Large intestine (tissue), 3 donors: ENCODE data around the gene CPT1A. TPM values are rescaled to one million over a fixed set of nuclear protein-coding genes. Genes with fewer than 3 reads are reported as not detected.
A peak's percentile ranks its signal among the peaks of the same experiment; 100 is the strongest.

Experiments used
- DNase-seq, 2 donors: peaks; one replicate each; pipeline versions ENCODE4 v3.0.0 to v3.0.0-alpha.2; 2013
- H3K27ac ChIP-seq: one replicate; pipeline ENCODE4 v1.5.1; 2013; ENCODE audit warnings: low read length
- H3K27me3 ChIP-seq: 2 replicates; pipeline ENCODE4 v1.6.1; 2013; ENCODE audit warnings: low read length; ENCODE audit not compliant: control insufficient read depth, insufficient read depth
- H3K36me3 ChIP-seq: 2 replicates; pipeline ENCODE4 v1.6.1; 2013; ENCODE audit warnings: low read length; ENCODE audit not compliant: control insufficient read depth, insufficient read depth
- H3K4me1 ChIP-seq: one replicate; pipeline ENCODE4 v1.6.1; 2013; ENCODE audit warnings: low read length; ENCODE audit not compliant: control insufficient read depth, insufficient read depth
- H3K4me3 ChIP-seq: one replicate; pipeline ENCODE4 v1.5.1; 2013; ENCODE audit warnings: low read length
- H3K9me3 ChIP-seq: one replicate; pipeline ENCODE4 v1.6.1; 2013; ENCODE audit warnings: mild to moderate bottlenecking, low read depth, low read length, moderate library complexity; ENCODE audit not compliant: control insufficient read depth
- WGBS: methylation state at CpG from one replicate; pipeline ENCODE4 v1.1.5; 2013; ENCODE audit warnings: low lambda C conversion rate; ENCODE audit not compliant: insufficient coverage; 5-methylcytosine and 5-hydroxymethylcytosine counted together
- polyA plus RNA-seq: library from polyadenylated mRNA; unstranded; fragments of 120-200 nt; gene quantifications from one replicate; pipeline ENCODE4 v1.2.1, GENCODE V29; 2013

CPT1A gene
- polyA plus RNA-seq, 1 donor: 41.5 TPM

DNA sequence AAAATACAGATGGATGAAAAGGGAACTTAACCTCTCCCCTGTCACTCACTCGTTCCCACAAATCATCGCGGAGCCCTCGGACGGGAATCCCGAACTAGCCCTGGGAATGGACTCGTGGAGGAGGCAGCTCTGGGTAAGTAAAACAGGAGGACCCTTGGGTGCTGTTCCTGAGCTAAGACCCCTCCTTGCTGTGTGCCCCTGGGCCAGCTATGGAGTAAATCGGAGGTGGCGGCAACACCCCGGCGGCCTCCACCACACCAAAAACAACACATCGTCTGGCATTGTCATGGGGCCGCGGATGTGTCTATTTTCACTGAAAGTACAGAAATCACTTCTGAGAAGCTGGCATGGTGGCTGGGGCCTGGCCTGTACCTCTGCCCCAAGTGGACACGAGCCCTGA is 12.1 kb downstream of the CPT1A start:
- H3K4me1 ChIP-seq: peaks cover 56% of the 10 kb centered on the region
- H3K27ac ChIP-seq: no peak overlapping the region
- no peaks in the 10 kb centered on the region for H3K36me3 ChIP-seq
- H3K27me3 ChIP-seq: no peaks in the 10 kb centered on the region
- WGBS: no CpG with 5 or more reads among the region's 15 CpGs
- H3K4me3 ChIP-seq: no peak overlapping the region
- H3K9me3 ChIP-seq: no peaks in the 10 kb centered on the region
- no peak for DNase-seq

GRCh38 chr11:68828957-68829356 is 12.8 kb downstream of the CPT1A start:
- H3K36me3 ChIP-seq: no peaks in the 10 kb centered on the region
- no peaks in the 10 kb centered on the region for H3K27me3 ChIP-seq
- H3K9me3 ChIP-seq: no peaks in the 10 kb centered on the region
- no peak overlapping the region for H3K27ac ChIP-seq
- peaks cover 56% of the 10 kb centered on the region for H3K4me1 ChIP-seq
- DNase-seq: no peak
- H3K4me3 ChIP-seq: no peak overlapping the region
- WGBS: no CpG with 5 or more reads among the region's 12 CpGs

GRCh38 chr11:68828155-68828931 is 13.4 kb downstream of the CPT1A start:
- Histone ChIP-seq H3K27ac (no peak overlapping the region), H3K4me1 (peaks cover 56% of the 10 kb centered on the region), H3K9me3 (no peaks in the 10 kb centered on the region), H3K36me3 (no peaks in the 10 kb centered on the region), H3K27me3 (no peaks in the 10 kb centered on the region), H3K4me3 (no peak overlapping the region)
- no CpG with 5 or more reads among the region's 20 CpGs for WGBS
- DNase-seq: no peak

DNA sequence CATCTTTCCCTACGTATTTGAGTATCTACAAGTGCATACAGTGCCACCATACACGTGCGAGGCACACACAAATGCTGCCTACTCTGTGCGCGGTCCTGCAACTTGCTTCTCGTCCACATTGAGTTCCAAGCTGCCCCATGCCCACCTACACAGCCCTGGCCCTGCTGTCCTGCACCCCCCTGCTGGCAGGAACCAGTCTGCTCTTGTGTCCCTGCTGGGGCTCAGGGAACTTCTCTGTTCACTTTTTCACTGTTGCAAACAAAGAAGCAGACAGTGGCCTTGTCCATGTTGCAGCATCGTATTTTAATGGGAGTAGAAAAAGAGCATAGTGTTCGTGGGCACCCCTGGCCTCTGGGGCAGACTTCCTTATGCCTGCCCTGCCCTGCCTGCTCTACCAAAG is 14.0 kb downstream of the CPT1A start:
- Histone ChIP-seq H3K4me3 (no peak overlapping the region), H3K4me1 (peaks cover 51% of the 10 kb centered on the region), H3K9me3 (no peaks in the 10 kb centered on the region), H3K36me3 (no peaks in the 10 kb centered on the region), H3K27ac (no peak overlapping the region), H3K27me3 (no peaks in the 10 kb centered on the region)
- WGBS: no CpG with 5 or more reads among the region's 8 CpGs
- DNase-seq: no peak

GRCh38 chr11:68826726-68827125 is 15.0 kb downstream of the CPT1A start:
- Histone ChIP-seq H3K36me3 (no peaks in the 10 kb centered on the region), H3K9me3 (no peaks in the 10 kb centered on the region), H3K4me3 (no peak overlapping the region), H3K27me3 (no peaks in the 10 kb centered on the region), H3K27ac (no peak overlapping the region), H3K4me1 (peaks cover 41% of the 10 kb centered on the region)
- no CpG with 5 or more reads among the region's 9 CpGs for whole genome bisulfite sequencing
- no peak for DNase-seq

DNA sequence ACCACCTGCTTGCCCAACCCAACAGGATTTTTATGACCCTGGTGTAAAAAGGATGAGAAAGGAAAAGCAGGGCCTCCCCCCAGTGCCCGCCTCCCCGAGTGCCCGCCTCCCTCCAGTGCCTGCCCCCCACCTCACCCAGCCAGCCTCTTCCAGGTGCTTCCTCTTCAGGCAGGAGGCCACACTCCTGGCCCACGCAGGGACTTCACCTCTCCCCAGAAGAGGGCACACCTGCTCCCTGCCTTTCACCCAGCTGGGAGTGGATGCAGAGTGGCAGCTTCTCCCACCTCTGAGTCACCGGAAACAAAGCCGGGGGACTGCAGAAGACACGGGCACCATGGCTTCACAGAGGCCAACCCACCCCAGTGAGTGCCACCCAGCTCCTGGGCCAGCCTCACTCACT is 16.1 kb downstream of the CPT1A start:
- WGBS: no CpG with 5 or more reads among the region's 7 CpGs
- H3K27ac ChIP-seq: peak overlapping the region; percentile 78
- peaks cover 31% of the 10 kb centered on the region for H3K4me1 ChIP-seq
- H3K36me3 ChIP-seq: no peaks in the 10 kb centered on the region
- H3K9me3 ChIP-seq: no peaks in the 10 kb centered on the region
- DNase-seq: peak; percentile 85 to 90
- H3K27me3 ChIP-seq: no peaks in the 10 kb centered on the region
- no peak overlapping the region for H3K4me3 ChIP-seq

- Histone ChIP-seq H3K4me3 (no peak overlapping the region), H3K4me1 (peaks cover 14% of the 10 kb centered on the region), H3K27me3 (no peaks in the 10 kb centered on the region), H3K36me3 (no peaks in the 10 kb centered on the region), H3K9me3 (no peaks in the 10 kb centered on the region), H3K27ac (no peak overlapping the region)
- WGBS: 100% methylated on average over 1 of the region's 5 CpGs
- DNase-seq: no peak
Observed at GRCh38 chr11:68822546-68822945, 19.2 kb downstream of the CPT1A start.

DNA sequence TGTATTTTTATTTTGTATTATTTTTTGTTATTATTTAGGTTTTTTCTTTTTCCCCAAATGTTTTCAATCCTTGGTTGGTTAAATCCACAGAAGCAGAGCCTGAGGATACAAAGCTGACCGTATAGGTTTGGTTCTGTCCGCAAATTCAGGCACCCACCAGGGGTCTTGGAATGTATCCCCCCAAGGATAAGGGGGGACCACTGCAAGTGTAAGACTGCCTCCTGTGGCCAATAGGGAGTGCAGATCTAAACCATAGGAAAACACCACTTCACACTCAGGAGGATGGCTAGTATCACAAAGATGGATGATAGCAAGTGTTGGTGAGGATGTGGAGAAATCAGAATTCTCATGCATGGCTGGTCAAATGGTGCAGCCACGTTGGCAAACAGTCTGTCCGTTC is 20.0 kb downstream of the CPT1A start:
- no peak overlapping the region for H3K27ac ChIP-seq
- H3K36me3 ChIP-seq: no peaks in the 10 kb centered on the region
- no peaks in the 10 kb centered on the region for H3K9me3 ChIP-seq
- no peak overlapping the region for H3K4me3 ChIP-seq
- no peaks in the 10 kb centered on the region for H3K27me3 ChIP-seq
- DNase-seq: no peak
- WGBS: no CpG with 5 or more reads among the region's 4 CpGs
- H3K4me1 ChIP-seq: peaks cover 11% of the 10 kb centered on the region

- Histone ChIP-seq H3K4me3 (no peak overlapping the region), H3K9me3 (no peaks in the 10 kb centered on the region), H3K27ac (no peak overlapping the region), H3K36me3 (peaks cover 15% of the 10 kb centered on the region), H3K4me1 (no peaks in the 10 kb centered on the region), H3K27me3 (no peaks in the 10 kb centered on the region)
- DNase-seq: no peak
- WGBS: no CpG with 5 or more reads among the region's 10 CpGs
Observed at GRCh38 chr11:68819362-68819761, 22.4 kb downstream of the CPT1A start.

GRCh38 chr11:68818181-68818580 is 23.5 kb downstream of the CPT1A start:
- Histone ChIP-seq H3K36me3 (peaks cover 19% of the 10 kb centered on the region), H3K4me3 (no peak overlapping the region), H3K27me3 (no peaks in the 10 kb centered on the region), H3K9me3 (no peaks in the 10 kb centered on the region), H3K4me1 (no peaks in the 10 kb centered on the region), H3K27ac (no peak overlapping the region)
- DNase-seq: no peak
- WGBS: no CpG with 5 or more reads among the region's 7 CpGs

DNA sequence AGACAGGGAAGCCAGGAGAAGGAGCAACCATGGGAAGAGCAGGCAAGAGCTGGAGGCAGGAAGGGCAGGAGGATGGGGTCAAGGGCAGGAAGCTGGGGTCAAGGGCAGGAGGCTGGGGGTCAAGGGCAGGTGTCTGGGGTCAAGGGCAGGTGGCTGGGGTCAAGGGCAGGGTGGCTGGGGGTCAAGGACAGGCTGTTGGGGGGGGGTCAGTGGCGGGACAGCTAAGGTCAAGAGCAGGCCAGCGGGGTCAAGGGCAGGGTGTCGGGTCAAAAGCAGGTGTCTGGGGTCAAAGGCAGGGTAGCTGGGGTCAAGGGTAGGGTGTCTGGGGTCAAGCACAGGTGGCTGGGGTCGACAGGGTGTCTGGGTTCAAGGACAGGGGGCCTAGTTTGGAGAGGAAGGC is 24.2 kb downstream of the CPT1A start:
- H3K27ac ChIP-seq: no peak overlapping the region
- peaks cover 3% of the 10 kb centered on the region for H3K4me1 ChIP-seq
- WGBS: no CpG with 5 or more reads among the region's 4 CpGs
- peaks cover 19% of the 10 kb centered on the region for H3K36me3 ChIP-seq
- no peaks in the 10 kb centered on the region for H3K9me3 ChIP-seq
- H3K4me3 ChIP-seq: no peak overlapping the region
- no peak for DNase-seq
- H3K27me3 ChIP-seq: no peaks in the 10 kb centered on the region
